GM23338 (cell line): Measurements from ENCODE around the gene ALOX12. TPM values are rescaled to one million over a fixed set of nuclear protein-coding genes. Genes with fewer than 3 reads are reported as not detected.
A peak's percentile ranks its signal among the peaks of the same experiment; 100 is the strongest.

Experiments
- ATAC-seq: fragments of 200-7000 bp; cut with Tn5 transposase; 3 replicates; pipeline ENCODE4 v1.9.1; 2020
- DNase-seq: peaks from one replicate; pipeline ENCODE4 v3.0.0-alpha.2; 2015; ENCODE audit warnings: low spot score
- H2AFZ ChIP-seq: fragments of 200-600 bp; sonication (generic); 2 replicates; pipeline ENCODE4 v1.8.0; 2016; ENCODE audit warnings: antibody characterized with exemption, mild to moderate bottlenecking, moderate library complexity
- H3F3A ChIP-seq: fragments of 200-600 bp; sonication (generic); replicated peaks from 2 replicates; pipeline ENCODE4 v1.8.0; 2017; ENCODE audit warnings: antibody characterized with exemption, mixed run types, low read depth
- H3K27ac ChIP-seq: fragments of 200-600 bp; sonication (generic); 2 replicates; pipeline ENCODE4 v1.6.1; 2016; ENCODE audit warnings: low read depth
- H3K27me3 ChIP-seq: fragments of 200-600 bp; sonication (generic); 2 replicates; pipeline ENCODE4 v1.8.0; 2016; ENCODE audit warnings: mild to moderate bottlenecking, mixed run types, moderate library complexity; ENCODE audit not compliant: insufficient read depth
- H3K36me3 ChIP-seq: fragments of 200-600 bp; sonication (generic); 2 replicates; pipeline ENCODE4 v1.8.0; 2016; ENCODE audit warnings: mild to moderate bottlenecking; ENCODE audit not compliant: insufficient read depth
- H3K4me1 ChIP-seq: fragments of 200-600 bp; sonication (generic); 2 replicates; pipeline ENCODE4 v1.8.0; 2016; ENCODE audit warnings: mild to moderate bottlenecking, moderate library complexity; ENCODE audit not compliant: insufficient read depth
- H3K4me2 ChIP-seq: fragments of 200-600 bp; sonication (generic); 2 replicates; pipeline ENCODE4 v1.7.1; 2017; ENCODE audit warnings: mixed run types
- H3K4me3 ChIP-seq: fragments of 200-600 bp; sonication (generic); 2 replicates; pipeline ENCODE4 v1.6.1; 2016; ENCODE audit warnings: mixed run types
- H3K79me2 ChIP-seq: fragments of 200-600 bp; sonication (generic); replicated peaks from 2 replicates; pipeline ENCODE4 v1.8.0; 2017; ENCODE audit warnings: mild to moderate bottlenecking; ENCODE audit not compliant: insufficient read depth
- H3K9me2 ChIP-seq: fragments of 200-600 bp; sonication (generic); 2 replicates; pipeline ENCODE4 v1.8.0; 2017; ENCODE audit not compliant: insufficient read depth
- H4K20me1 ChIP-seq: fragments of 200-600 bp; sonication (generic); replicated peaks from 2 replicates; pipeline ENCODE4 v1.8.0; 2017; ENCODE audit warnings: mild to moderate bottlenecking; ENCODE audit not compliant: insufficient read depth
- H3K27ac Mint-ChIP-seq: 2 replicates; pipeline ENCODE4 v1.8.0; 2020; ENCODE audit warnings: inconsistent platforms, mild to moderate bottlenecking, moderate library complexity, mixed read lengths
- H3K27me3 Mint-ChIP-seq: 3 replicates; pipeline ENCODE4 v1.8.0; 2022; ENCODE audit warnings: low read depth, mild to moderate bottlenecking, moderate library complexity, mixed read lengths, inconsistent platforms; ENCODE audit not compliant: insufficient read depth, poor library complexity
- H3K36me3 Mint-ChIP-seq: 3 replicates; pipeline ENCODE4 v1.8.0; 2021; ENCODE audit warnings: low read depth, mild to moderate bottlenecking, inconsistent platforms, moderate library complexity, mixed read lengths
- H3K4me1 Mint-ChIP-seq: 3 replicates; pipeline ENCODE4 v1.8.0; 2020; ENCODE audit warnings: mild to moderate bottlenecking, inconsistent platforms, mixed read lengths
- H3K4me3 Mint-ChIP-seq: 3 replicates; pipeline ENCODE4 v1.8.0; 2021; ENCODE audit warnings: moderate library complexity, mild to moderate bottlenecking, inconsistent platforms, mixed read lengths
- H3K9me3 Mint-ChIP-seq: 3 replicates; pipeline ENCODE4 v1.8.0; 2020; ENCODE audit warnings: moderate library complexity, mild to moderate bottlenecking, inconsistent platforms, mixed read lengths
- CREB1 ChIP-seq: fragments of 250-450 bp; sonication (Bioruptor Pico); IDR thresholded peaks from 2 replicates; pipeline ENCODE4 v1.5.0; 2020; ENCODE audit warnings: low read depth, mild to moderate bottlenecking, moderate library complexity
- CTCF ChIP-seq, 2 experiments: fragments of 200-600 bp in 1 of 2; sonication (generic) in 1 of 2; conservative IDR thresholded peaks; 2 replicates each; pipeline versions ENCODE4 v1.5.1 to v1.6.1; 2016 to 2017; ENCODE audit warnings: antibody characterized with exemption in 2 of 2, low read depth in 2 of 2, mild to moderate bottlenecking in 2 of 2, moderate library complexity in 1 of 2
- ETS1 ChIP-seq: IDR thresholded peaks from 2 replicates; pipeline ENCODE4 v1.6.1; 2016; ENCODE audit warnings: antibody characterized with exemption
- EZH2 ChIP-seq: fragments of 200-600 bp; sonication (generic); IDR thresholded peaks from one replicate; pipeline ENCODE4 v1.8.0; 2017; ENCODE audit warnings: antibody characterized with exemption, mild to moderate bottlenecking, low read depth; ENCODE audit not compliant: unreplicated experiment
- EZH2phosphoT487 ChIP-seq: fragments of 200-600 bp; sonication (generic); IDR thresholded peaks from one replicate; pipeline ENCODE4 v1.8.1; 2018; ENCODE audit warnings: antibody characterized with exemption; ENCODE audit not compliant: unreplicated experiment
- JUNB ChIP-seq: IDR thresholded peaks from one replicate; pipeline ENCODE4 v1.6.1; 2016; ENCODE audit warnings: antibody characterized with exemption; ENCODE audit not compliant: unreplicated experiment
- NANOG ChIP-seq: IDR thresholded peaks from 2 replicates; pipeline ENCODE4 v1.6.1; 2016; ENCODE audit warnings: antibody characterized with exemption, borderline replicate concordance
- POLR2AphosphoS5 ChIP-seq: IDR thresholded peaks from 2 replicates; pipeline ENCODE4 v1.6.1; 2016; ENCODE audit warnings: antibody characterized with exemption, low read depth
- REST ChIP-seq: IDR thresholded peaks from one replicate; pipeline ENCODE4 v1.6.1; 2018; ENCODE audit warnings: antibody characterized with exemption; ENCODE audit not compliant: unreplicated experiment
- STAT1 ChIP-seq: IDR thresholded peaks from one replicate; pipeline ENCODE4 v1.6.1; 2016; ENCODE audit warnings: antibody characterized with exemption; ENCODE audit not compliant: unreplicated experiment
- ZNF114 ChIP-seq: fragments of 250-450 bp; sonication (Bioruptor Pico); IDR thresholded peaks from 2 replicates; pipeline ENCODE4 v1.5.0; 2020; ENCODE audit warnings: mild to moderate bottlenecking, moderate library complexity
- ZNF331 ChIP-seq: fragments of 250-450 bp; sonication (Bioruptor Pico); IDR thresholded peaks from 2 replicates; pipeline ENCODE4 v1.5.0; 2020; ENCODE audit warnings: low read depth, mild to moderate bottlenecking, moderate library complexity
- ZNF462 ChIP-seq: fragments of 250-450 bp; sonication (Bioruptor Pico); IDR thresholded peaks from 2 replicates; pipeline ENCODE4 v1.5.0; 2020; ENCODE audit warnings: mild to moderate bottlenecking, moderate library complexity
- polyA plus RNA-seq: library from polyadenylated mRNA; unstranded; fragments of >200 nt; fragmentation: Nextera tagmentation; extraction: Ambion mirVana; gene quantifications from 2 replicates; pipeline ENCODE4 v1.2.1, GENCODE V29; 2016
- total RNA-seq: library from RNA; depleted of rRNA; stranded (reverse); fragments of >200 nt; shearing (Covaris generic); gene quantifications from 2 replicates; pipeline ENCODE4 v1.2.3, GENCODE V29; 2014

Gene ALOX12
- total and polyA plus RNA-seq, 2 experiments from 2014 or later = 1.2 to 1.8 TPM

GRCh38 chr17:6996256-6997011 is 585 bp downstream of the ALOX12 start:
- Histone ChIP-seq H3F3A (no peaks in the 10 kb centered on the region), H2AFZ (peak overlapping the region; percentile 59; the same call in 1 of the 2 replicates), H3K4me1 (no peaks in the 10 kb centered on the region; the same call in 1 of the 2 replicates), H3K4me3 (peak overlapping the region; percentile 78), H3K9me2 (no peaks in the 10 kb centered on the region), H4K20me1 (peaks cover 3% of the 10 kb centered on the region; the same call in 1 of the 2 replicates), H3K27me3 (peaks cover 69% of the 10 kb centered on the region), H3K4me2 (peak overlapping the region; percentile 96), H3K79me2 (no peaks in the 10 kb centered on the region), H3K27ac (no peak overlapping the region), H3K36me3 (no peaks in the 10 kb centered on the region)
- H3K4me3 Mint-ChIP-seq = peak overlapping the region; percentile 84; the same call in 2 of the 3 replicates
- no peaks in the 10 kb centered on the region for H3K9me3 Mint-ChIP-seq
- ATAC-seq = peak; percentile 46
- peak; percentile 67 for DNase-seq
- H3K4me1 Mint-ChIP-seq = peaks cover 4% of the 10 kb centered on the region
- no peak overlapping the region for H3K27ac Mint-ChIP-seq
- peaks cover 32% of the 10 kb centered on the region for H3K27me3 Mint-ChIP-seq
- peaks cover 14% of the 10 kb centered on the region for H3K36me3 Mint-ChIP-seq
- no peak for TF ChIP-seq ZNF462
- TF ChIP-seq POLR2AphosphoS5 = peak; percentile 21; the same call in 1 of the 2 replicates
- TF ChIP-seq EZH2 = peak; percentile 30
- no peak for TF ChIP-seq REST
- TF ChIP-seq EZH2phosphoT487 = no peak
- TF ChIP-seq ZNF331 (CRISPR knock-in tag) = no peak
- no peak for TF ChIP-seq NANOG
- TF ChIP-seq STAT1 = no peak
- no peak for TF ChIP-seq CTCF (conservative IDR thresholded peaks at IDR 0.05; ENCODE audit: low read depth in 2 of 2)
- TF ChIP-seq JUNB = no peak
- no peak for TF ChIP-seq CREB1 (CRISPR knock-in tag)
- TF ChIP-seq ETS1 = no peak
- TF ChIP-seq ZNF114 = no peak
